GM21529 (cell line): ENCODE measurements around the gene ENHO.

Experiments
- ATAC-seq: cut with Tn5 transposase; IDR thresholded peaks from one replicate; pipeline ENCODE4 v1.9.1; 2021; ENCODE audit not compliant: unreplicated experiment

The ENHO gene

DNA sequence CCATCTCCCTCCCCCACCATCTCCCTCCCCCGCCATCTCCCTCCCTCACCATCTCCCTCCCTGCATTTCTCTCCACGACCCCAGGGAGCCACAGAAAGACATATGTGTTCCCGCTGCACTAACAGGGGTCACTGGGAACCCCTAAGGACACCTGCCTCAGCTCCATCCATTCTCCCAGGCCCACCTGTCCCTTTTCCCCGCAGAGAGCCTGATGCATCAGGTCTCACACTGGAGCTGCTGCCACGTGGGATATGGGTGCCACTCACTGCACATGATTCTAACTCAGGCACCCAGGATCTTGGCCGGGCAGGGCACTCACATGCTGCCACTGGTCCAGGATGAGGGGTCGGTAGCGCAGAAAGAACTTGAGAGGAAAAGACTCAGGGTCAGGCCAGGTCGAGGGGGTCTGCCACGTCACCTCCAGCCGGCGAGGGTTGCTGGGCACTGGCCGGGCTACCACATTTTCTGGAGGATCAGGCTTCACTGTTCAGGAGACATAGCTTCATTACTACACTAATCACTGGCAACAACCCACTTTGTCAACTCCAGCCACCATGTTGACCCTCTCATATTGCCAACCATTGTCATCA, 33.2 kb upstream of the ENHO start:
- ATAC-seq, result no peak

DNA sequence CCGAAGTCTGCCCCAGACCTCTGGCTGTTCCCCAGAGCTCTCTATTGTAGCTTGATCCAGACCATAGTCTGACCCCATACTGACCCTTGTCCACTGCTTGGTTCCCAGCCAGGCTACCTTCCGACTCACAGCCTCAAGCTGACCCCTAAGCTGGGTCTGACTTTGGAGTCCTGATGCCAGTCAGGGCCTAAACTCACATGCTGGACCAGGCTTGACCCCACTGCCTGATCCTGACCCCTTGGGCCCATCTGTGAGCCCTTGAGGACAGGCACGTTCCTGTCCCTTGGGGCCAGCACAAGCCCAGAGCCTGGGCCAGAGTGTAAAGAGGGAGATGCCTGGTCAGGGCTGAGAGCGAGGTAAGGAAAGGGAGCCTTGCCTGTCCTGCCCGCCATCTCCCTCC, 32.7 kb upstream of the ENHO start:
- ATAC-seq, result no peak

GRCh38 chr9:34555002-34555348, 32.2 kb upstream of the ENHO start:
- no peak for ATAC-seq

- no peak for ATAC-seq
Observed at GRCh38 chr9:34554211-34555001, 31.6 kb upstream of the ENHO start.

DNA sequence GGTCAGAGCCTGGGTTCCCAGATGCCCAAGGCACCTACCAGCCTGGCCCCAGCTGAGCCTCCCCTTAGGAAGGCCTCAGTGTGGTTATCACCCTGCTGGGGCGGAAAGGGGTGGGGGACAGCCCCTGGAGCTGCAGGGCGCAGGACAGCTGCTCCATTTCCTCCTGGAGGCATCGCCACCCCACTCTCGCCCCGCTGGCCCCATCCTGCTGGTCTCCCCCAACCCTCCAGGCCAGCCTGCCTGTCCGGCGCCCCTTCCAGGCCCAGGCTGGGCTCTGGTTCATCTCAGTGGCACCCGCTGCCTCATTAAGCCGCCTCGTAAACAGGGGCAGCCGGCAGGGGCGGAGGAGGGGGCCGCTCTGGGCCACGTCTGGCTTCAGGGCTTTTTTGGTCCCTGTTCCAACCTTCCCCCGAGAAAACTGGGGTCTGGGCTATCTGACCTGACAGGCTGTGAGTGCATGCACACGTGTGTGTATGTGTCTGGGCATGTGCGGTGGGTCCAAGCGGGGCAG, 30.8 kb upstream of the ENHO start:
- no peak for ATAC-seq

DNA sequence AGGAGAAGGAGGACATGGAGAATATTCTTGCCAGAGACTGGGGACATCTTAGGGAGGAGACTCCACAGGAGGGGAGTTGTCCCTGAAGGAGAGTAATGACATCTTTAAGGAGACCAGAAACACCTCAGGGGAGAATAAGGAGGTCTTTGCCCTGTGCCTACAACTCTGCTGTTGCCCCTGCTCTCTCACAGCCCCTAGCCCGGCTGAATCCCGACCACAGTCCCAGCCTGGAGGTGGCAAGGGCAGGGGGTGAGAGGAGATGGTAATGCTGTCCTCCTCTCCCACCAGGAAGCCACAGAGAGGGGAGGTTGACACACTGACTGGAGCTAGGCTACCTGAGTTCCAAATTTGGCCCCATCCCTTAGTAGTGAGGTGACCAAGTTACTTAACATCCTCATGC, 30.2 kb upstream of the ENHO start:
- no peak for ATAC-seq

DNA sequence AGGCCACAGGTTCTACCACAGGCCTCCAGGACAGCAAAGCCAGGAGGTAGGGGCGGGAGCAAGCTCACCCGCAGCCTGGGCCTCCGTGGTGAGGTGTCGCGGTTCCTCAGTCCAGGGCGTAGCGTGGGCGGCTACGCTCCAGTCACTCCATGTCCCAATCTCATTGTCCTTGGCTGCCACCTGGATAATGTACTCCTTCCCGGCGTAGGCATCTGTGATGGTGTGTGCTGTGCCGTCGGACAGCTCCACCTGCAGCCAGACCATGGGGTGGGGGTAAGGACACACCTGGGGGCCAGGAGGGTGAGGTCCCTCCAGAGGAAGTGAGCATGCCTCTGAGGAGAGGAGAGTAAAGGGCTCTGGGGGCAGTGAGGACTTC, 29.8 kb upstream of the ENHO start:
- no peak for ATAC-seq

GRCh38 chr9:34551751-34552605, 29.2 kb upstream of the ENHO start:
- no peak for ATAC-seq

- no peak for ATAC-seq
Observed at GRCh38 chr9:34550681-34551270, 28.0 kb upstream of the ENHO start.

GRCh38 chr9:34550016-34550680, 27.4 kb upstream of the ENHO start:
- ATAC-seq, result no peak

GRCh38 chr9:34549407-34549732, 26.6 kb upstream of the ENHO start:
- no peak for ATAC-seq

DNA sequence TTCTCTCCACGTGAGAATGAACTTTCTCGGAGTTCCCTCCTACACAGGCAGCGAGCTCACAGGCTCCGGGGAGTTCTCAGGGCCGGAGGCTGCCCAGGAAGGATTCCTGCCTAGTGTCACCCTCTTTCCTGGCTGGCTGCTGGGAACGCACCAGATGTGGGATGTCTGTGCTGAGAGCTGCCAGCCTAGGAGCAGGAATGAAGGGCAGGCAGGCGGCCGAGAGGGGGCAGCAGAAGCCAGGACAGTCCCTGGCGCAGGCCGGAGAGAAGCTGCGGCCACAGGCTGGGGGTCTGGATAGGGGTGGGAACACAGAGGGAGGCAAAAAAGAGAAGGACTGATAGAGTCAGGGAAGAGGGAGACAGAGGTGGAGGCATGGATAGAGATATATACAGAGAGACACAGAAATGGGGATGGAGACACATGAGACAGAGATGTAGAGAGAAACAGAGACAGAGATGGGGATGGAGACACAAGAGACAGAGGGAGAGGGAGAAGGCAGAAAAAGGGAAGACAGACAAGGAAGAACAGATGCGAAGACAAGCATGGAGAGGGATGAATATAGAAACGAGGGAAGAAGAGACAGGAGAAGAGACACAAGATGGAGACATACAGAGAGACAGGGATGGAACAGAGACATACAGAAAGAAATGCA, 25.3 kb upstream of the ENHO start:
- ATAC-seq, result no peak

DNA sequence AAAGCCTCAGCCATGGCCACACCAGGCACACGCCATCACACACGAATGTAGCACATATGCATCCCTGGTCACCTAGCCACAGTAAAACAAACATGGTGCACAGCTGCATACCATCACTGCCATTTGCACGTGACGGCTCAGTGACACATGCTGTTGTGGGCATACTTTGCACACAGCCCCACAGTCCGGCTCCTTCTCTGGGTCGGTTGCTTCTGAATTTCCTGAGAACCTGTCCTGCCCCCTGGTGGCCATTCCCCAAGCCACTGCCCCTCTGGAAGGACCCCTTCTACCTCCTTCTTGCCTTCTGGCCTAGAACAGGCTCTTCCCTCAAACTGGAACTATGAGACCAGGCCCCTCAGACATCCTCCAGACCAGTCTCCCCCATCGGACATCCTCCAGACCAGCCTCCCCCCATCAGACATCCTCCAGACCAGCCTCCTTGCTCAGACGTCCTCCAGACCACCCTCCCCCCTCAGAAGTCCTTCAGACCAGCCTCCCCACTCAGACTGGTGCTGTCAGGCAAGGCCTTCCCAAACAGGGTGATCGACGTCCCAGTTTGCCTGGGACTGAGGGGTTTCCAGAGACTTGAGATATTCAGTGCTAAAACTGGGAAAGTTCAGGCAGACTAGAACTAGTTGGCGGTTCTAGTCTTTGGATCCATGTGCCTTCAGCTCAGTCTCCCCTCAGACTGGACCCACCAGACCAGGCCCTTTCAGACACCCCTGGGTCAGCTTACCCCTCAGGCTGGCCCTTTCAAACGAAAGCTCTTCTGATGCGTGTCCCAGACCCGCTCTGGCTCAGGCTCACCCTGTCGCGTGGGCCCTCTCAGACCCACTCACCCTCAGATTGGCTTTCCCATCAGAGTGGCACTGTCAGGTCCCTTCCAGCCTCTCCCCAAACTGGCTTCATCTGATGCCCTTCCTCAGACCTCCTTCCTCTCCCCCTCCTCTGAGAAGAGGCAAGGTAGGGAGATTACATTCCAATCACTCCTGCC, 24.3 kb upstream of the ENHO start:
- ATAC-seq, result no peak

DNA sequence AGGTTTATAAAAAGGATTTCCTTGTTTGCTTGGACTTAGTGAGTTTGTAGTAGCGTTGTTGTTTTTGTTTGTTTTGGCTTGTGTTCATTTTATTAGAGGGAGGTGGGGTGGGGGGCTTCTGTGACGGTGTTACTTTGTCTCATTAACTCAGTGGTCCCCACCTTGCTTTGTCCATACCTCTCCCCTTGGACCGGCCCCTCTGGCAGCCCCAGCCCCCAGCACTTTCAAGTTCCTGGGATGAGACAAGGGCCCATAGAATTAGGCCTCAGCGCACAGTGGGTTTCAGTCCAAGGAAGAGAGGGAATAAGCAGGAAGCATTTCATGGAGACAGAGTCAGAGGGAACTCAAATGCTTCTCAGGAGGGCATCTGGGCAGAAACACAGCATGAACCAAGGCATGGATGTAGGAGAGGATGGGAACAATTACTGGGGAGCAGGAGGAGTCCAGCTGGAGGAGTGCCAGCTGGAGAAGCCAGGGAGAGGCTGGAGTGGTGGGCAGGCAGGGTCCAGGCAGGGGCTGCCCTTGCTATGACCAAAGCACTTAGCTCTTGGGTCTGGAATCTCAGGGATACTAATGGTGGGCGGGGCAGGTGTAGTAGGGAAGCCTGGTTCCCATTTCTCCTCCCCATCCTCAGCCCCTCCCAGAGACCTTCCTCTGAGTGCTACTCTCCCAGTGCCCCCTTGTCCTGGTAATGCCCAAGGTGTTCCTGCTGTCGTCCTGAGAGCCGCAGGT, 23.5 kb upstream of the ENHO start:
- no peak for ATAC-seq

GRCh38 chr9:34545497-34545896, 22.7 kb upstream of the ENHO start:
- no peak for ATAC-seq

- ATAC-seq, result no peak
Observed at GRCh38 chr9:34544035-34544434, 21.2 kb upstream of the ENHO start.

GRCh38 chr9:34541540-34541939, 18.8 kb upstream of the ENHO start:
- ATAC-seq, result no peak

DNA sequence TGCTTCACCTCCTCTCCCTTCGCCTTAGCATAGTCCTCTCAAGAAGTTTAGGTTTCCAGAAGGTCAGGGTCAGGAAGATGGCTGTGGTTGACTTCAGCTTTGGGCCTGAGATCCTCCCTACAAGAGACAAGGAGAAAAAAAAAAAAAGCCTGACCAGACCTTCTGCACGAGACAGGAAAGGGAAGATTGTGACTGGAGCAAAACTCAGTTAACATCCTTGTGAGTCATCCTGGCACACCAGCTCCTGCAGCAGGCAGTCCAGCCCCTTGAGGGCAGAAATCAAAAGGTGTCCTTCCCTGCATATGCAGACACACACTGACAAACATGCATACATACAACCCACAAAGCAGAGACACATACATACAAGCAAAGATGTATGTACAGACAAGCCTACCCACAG, 18.0 kb upstream of the ENHO start:
- no peak for ATAC-seq

DNA sequence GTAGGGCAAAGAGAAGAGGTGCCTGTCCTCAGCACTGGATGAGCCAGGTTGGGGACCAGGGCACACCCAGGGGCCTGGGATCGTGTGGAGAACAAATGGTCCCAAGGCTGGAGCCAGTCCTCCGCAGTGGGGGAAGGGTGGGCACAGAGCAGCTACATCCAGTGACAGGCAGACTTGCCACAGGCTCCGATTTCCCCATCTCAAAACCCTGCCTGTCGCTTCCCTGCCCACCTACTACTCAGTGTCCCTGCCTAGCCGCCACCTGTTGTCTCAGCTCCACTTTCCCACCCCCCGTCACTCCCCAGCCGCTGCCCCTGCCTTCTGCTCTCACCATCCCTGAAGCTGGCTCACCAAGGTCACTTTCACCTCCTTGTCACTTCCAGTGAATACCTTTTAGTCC, 13.9 kb upstream of the ENHO start:
- ATAC-seq, result no peak
